Activated CD4-positive, CD25-positive, alpha-beta regulatory T cell treated with anti-CD3 and anti-CD28 coated beads, Interleukin-2, amount 50 U/mL, for 24 hours (primary cell): ENCODE data around the gene LDB2.

ENCODE experiments used
- ATAC-seq, 2 donors: fragments of 150-1000 bp; cut with Tn5 transposase; one replicate each; pipeline ENCODE4 v1.10.0; 2021; ENCODE audit warnings: mild to moderate bottlenecking in 1 of 2, moderate library complexity in 1 of 2

Gene LDB2

GRCh38 chr4:16801356-16801755 is 97.1 kb downstream of the LDB2 start:
- ATAC-seq, result no peak

- no peak for ATAC-seq
These were observed 103.5 kb downstream of the LDB2 start for GRCh38 chr4:16794816-16795445.

- no peak for ATAC-seq
These were observed 107.0 kb downstream of the LDB2 start for GRCh38 chr4:16791460-16791859.

DNA sequence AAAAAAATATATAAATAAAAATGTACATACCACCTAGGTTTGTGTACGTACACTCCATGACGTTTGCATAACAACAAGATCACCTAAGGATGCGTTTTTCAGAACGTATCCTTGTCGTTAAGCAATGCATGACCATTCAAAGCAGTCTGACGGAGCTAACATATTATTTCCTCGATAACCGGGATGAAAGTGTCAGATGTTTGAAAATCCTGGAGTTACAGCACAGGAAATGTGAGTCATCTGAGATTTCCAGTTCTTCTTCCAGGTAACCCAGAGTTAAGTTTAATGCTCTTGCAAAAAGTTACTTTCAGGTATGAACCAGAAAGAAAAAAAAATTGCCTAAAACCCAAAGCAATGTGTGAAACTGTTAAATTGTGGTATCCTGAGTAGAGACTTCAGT is 107.9 kb downstream of the LDB2 start:
- ATAC-seq, result no peak

DNA sequence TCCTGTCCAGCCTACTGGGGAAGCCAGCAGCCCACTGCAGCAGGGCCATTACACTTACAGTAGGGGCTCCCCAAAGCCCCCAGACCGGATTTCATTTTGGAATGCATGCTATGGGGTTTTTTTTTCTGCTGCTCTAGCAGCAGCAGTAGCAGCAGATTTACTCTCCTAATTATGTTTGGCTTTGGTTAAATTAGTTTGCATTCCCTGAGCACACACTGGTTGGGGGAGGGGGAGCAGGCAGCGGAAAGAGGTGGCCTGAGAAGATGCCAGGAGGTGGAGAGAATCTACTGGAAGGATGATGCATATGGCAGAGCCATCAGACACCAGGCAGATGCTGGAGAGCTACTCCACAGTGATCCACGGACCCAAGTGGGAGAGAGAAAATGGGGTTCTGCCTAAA is 109.6 kb downstream of the LDB2 start:
- ATAC-seq, result no peak

DNA sequence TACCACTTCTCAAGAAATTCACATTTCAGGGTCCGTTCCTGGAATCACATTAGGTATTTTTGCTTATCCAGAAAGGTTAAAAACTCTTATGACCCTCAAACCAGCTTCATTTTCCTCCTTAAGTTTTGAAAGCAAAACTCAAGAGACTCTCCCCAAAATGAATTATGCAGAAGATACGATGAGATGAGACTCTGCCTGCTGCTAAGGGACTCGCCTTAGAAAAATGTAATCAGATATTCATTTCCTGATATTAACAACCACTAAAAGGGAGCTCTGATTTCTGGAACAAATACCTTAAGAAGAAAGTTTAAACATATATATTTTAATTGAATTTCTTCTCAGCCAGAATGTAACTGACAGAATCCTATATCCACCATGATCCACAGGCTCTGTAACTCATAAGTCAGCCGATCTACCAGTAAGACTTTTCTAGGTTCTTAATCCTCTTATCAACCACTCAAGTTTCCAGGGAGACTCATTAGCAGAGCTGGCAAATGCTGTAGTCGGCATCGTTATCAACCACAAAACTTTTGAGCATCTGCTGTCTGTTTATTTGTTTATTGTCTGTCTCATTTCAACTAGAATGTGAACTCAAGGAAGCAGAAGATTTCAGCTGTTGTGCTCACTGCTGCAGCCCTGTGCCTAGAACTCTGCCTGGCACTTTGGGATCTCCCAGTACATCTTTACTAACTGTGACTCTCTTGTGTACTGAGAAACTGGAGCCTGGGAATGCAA is 112.5 kb downstream of the LDB2 start:
- ATAC-seq, result no peak

DNA sequence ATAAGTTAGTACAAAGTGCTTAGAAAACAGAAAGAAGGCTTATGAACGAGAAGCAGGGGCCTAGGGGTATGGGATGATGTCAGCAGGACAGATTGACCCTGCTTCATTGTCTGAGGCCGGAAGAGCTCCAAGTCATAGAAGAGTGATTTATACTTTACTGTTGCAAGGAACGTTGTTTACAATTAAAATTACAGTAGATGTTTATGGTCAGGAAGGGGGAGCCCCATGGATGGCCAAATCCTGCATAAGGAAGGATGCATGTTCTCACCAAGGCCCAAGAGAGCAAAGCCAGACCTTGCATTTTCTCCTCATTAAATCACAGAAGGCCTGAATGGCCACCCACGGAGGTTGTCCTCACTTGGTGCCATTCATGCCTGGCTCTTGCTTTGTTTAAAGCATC is 115.3 kb downstream of the LDB2 start:
- ATAC-seq, result no peak

- ATAC-seq, result no peak
These were observed 119.3 kb downstream of the LDB2 start for GRCh38 chr4:16779028-16779675.

DNA sequence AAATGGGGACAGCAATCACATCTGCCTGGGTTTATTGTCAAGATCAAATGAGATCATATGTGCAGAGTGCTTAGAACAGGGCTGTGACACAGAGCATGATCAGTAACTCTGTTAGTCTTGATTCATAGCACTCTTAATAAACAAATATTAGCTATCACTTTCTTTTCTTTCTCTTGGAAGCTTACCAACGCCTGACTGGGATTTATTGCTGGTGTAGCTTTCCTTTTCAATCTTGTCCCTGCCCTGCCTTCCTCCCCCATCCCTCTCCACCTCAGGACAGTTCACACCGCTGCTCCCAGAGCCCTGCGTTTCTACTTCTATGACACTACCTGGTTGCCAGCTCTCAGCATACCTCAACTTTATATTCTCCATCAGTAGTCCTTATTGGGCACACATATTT is 120.7 kb downstream of the LDB2 start:
- no peak for ATAC-seq

- no peak for ATAC-seq
These were observed 122.9 kb downstream of the LDB2 start for GRCh38 chr4:16775411-16776154.

- ATAC-seq, result no peak
These were observed 126.0 kb downstream of the LDB2 start for GRCh38 chr4:16772366-16772850.

DNA sequence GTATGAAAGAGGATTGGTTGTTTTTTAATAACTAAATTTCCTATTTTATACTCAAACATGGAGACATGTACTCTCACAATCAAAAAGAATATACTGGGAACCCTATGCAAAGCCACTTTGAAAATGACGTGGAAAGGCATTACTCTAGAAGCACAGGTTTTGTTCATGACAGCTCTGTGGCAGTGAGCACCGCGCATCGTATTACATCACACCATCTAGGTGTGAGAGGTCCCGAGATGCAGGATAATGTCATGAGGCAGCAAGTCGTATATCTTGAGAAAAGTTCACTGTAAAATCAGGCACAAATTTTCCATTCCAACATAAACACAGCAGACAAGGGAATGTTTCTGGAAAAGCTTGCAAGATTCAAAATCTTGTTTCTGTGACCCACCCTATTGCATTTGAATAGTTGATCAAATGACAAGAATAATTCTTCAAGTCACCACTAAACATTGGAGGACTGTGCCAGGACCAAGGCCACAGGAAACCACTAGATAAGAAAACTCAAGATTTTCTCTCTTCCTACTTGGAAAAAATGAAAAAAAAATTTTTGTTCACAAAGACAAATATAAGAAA is 127.6 kb downstream of the LDB2 start:
- ATAC-seq, result no peak

DNA sequence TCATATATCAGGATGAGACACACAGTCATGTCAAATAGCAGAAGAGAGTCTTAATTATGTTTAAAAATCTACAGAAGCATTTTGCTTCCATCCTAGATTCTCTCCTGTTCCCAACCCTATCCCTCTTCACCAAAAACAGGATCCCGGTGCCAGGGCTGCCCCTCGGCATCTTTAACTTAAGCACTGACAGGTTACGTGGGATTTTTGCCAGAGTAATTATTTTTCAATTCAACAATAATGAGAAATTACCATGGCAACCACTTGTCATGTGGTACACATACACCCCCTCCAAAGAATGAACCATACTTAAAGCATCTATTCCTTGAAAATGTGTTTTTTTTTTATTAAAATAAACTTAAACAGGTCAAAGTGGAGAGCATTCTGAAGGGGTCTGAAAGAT is 130.6 kb downstream of the LDB2 start:
- no peak for ATAC-seq

DNA sequence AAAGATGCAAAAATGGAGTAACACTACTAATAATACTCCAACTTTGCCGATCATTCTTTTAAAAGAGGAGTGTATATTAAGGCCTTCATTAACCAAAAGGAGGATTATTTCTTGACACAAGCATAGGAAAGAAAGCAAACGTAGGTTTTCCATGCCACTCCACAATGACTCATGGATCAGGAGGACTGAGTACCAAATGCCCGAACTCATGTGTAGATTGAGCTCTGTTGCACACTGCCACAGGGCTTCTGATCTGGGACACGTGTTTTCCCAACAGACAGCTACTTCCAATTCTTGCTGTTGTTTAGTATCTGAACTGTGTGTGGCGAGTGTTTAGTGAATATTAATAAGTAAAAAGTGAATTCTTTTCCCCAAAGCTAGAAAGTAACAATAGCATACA is 131.2 kb downstream of the LDB2 start:
- ATAC-seq, result no peak

DNA sequence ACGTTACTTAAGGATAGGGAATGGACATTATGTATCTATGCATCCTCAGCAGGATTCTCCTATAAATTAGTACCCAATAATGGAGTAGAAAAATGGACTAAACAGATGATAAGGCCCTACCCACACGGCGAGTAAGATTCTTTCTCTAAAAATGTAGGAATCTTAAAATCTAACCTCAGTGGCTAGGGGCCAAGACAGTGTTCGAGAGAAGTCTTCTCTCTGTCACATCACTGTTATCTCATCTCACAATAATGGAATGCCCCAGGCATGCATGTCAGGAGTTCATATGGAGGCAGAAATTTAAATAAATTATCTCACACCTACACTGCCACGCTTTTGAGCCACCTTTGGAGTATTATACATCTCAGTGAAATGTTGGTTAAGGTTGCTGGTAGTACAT is 132.9 kb downstream of the LDB2 start:
- no peak for ATAC-seq

DNA sequence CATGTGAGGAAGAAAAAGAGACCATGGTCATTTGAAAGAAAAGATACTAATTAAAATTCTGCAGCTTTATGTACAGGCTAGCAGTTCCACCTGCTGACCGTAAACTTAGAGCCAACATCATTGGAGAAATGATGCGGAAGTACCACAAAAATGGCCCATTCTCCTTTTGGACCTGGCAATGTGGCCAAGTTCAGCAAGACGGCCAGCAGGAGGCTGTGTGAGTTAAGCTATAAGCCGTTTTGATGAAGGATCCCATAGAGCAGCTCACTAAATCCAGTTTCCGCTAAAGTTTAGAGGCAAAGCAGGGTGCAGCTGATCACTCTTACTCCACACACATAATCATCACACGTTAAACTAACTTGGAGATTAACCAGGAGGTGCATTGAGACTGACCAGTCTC is 133.8 kb downstream of the LDB2 start:
- no peak for ATAC-seq

DNA sequence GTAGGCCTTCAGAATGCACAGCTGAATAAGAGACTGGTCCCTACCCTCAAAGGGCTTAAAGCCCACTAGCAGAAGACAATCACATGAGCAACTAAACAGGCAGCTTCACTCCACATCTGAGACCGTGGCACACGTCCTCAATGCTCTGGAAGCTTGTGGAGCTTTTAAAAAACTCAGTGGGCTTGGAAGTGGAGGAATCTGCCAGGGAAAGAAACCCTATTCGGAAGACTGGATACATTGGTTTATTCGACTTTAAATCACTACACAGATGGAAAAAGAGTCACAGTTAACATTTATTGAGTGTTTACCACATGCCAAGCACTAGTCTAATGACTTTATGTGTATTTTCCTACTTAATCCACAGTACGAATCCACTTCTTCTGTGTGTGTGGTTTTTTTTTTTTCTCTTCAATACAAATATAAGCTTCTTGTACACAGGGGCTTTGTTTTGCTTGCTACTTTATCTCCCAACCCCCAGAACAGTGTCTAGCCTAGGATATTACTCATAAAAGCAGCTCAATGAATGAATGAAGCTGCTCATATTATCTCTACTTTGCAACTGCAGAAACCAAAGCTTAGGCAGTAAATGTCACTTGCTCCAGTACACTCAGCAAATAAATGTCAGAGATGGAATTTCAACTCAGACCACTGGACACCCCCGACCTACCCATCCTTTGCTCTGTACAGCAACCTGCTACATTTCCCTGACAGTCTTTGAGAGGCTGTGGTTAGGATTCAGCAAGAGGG is 137.7 kb downstream of the LDB2 start:
- no peak for ATAC-seq

DNA sequence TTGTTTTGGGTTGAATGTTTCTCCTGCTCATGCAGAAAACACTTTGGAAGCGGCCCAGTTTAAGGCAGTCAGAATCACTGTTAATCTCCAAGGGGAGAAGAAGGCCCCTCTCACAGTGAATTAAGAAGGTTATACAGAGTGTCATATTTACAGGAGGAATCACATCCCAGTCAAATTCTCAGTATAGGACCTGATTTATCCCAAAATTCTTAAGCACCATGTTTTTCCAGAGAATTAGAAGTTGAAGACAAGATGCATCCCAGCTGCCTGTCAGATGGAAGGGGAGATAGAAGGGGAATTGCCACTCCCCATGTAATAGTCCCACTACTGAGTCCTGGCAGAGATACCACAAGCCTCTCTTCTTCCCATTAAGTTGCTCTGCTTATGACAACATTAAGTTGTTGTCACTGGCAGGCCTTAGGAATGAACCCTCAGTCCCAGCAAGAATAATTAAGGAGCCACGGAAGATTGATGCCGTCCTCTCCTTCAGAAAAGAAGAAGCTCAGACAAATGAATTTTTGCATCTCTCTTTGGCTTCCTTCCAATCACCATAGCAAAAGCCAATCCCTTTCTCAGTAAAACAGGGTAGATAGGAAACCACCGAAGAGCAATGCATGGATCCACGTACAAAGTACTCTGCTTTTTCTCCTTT is 138.4 kb downstream of the LDB2 start:
- ATAC-seq, result no peak

- ATAC-seq, result no peak
These were observed 139.6 kb downstream of the LDB2 start for GRCh38 chr4:16758816-16759215.

GRCh38 chr4:16758255-16758654 is 140.2 kb downstream of the LDB2 start:
- no peak for ATAC-seq

DNA sequence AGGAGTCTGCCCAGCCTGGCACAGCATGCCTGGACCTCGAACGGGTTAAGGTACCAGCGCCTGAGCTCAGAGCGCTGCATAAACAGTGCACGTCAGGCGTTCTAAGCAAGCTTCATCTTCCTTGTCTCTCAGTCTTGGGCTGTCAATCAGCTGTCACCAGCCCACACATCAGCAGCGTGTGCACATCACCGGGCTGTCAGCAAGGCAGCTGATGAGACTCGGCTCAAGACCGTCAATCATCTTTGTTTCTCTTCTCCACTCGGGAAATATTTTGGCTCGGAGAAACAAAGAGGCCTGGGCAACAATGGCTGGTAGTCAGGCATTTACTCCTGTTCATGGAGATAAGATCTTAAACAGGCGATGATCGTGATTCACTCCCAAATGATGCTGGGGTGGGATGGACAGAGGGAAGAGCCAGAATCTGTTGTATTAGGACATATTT is 141.3 kb downstream of the LDB2 start:
- ATAC-seq, result no peak

DNA sequence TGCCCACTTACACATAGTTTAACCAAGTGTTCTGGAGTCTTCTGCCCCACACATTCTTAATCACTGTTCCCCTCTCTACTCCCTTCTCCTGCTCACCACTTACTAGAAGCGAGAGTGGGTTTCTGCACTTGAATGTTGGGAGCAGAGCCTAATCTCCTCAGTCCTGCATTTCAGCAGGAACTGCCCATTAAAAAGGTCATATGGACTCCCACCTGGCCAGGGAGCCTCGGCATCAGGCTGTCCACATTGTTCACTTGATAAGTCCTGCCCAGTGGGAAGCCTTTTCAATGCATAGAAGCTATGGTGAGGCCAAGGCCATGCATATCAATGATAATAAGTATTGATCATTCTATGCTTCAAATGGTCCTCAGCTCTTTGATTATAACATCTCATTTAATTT is 144.3 kb downstream of the LDB2 start:
- no peak for ATAC-seq
